OCI-LY7 (cell line): ENCODE data around the gene BTRC.

Experiments used
- EZH2phosphoT487 ChIP-seq: fragments of 200-600 bp; sonication (generic); IDR thresholded peaks from 2 replicates; pipeline ENCODE4 v1.6.1; 2018; ENCODE audit warnings: low read depth, borderline replicate concordance, mild to moderate bottlenecking, mixed run types, antibody characterized with exemption, low read length, moderate library complexity, mixed read lengths
- TF ChIP-seq, protein P1 (sequence below): fragments of 200-600 bp; sonication (generic); conservative IDR thresholded peaks from 2 replicates; pipeline ENCODE4 v1.5.1; 2014; ENCODE audit warnings: mild to moderate bottlenecking, antibody characterized with exemption, low read length, moderate library complexity, mixed read lengths

DNA sequence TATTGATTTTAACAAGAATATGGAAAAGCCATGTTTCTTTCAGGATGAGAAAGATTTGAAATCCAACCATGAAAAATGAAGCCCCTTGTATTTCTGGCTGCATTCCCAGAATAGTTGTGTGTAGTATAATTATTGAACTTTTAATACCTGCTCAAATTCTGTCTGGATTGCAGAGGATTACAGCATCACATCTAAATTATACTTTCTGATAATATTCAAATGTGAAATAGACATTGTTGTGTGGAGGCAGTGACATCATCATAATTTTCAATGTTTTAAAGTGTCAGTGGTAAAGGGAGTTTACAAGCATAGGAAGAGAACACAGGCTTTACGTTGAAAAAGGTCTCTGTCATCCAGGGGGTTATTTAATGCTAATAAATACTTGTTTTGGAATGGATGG, 140.7 kb downstream of the BTRC start:
- TF ChIP-seq, protein P1, sequence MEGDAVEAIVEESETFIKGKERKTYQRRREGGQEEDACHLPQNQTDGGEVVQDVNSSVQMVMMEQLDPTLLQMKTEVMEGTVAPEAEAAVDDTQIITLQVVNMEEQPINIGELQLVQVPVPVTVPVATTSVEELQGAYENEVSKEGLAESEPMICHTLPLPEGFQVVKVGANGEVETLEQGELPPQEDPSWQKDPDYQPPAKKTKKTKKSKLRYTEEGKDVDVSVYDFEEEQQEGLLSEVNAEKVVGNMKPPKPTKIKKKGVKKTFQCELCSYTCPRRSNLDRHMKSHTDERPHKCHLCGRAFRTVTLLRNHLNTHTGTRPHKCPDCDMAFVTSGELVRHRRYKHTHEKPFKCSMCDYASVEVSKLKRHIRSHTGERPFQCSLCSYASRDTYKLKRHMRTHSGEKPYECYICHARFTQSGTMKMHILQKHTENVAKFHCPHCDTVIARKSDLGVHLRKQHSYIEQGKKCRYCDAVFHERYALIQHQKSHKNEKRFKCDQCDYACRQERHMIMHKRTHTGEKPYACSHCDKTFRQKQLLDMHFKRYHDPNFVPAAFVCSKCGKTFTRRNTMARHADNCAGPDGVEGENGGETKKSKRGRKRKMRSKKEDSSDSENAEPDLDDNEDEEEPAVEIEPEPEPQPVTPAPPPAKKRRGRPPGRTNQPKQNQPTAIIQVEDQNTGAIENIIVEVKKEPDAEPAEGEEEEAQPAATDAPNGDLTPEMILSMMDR, result no peak
- TF ChIP-seq EZH2phosphoT487, result no peak
